HCT116 (cell line): Measurements from ENCODE around the gene TTLL11. TPM values are rescaled to one million over a fixed set of nuclear protein-coding genes. Genes with fewer than 3 reads are reported as not detected.

ENCODE experiments used
- ATAC-seq: fragments of 200-7000 bp; cut with Tn5 transposase; 2 replicates; pipeline ENCODE4 v1.9.1; 2020; ENCODE audit warnings: mild to moderate bottlenecking, moderate library complexity
- BruUV-seq: library from RNA; stranded (reverse); fragments of 400-500 nt; replicated peaks from 2 replicates; lab custom pipeline; 2021; lab: Mats Ljungman, UMichigan
- CTCF ChIA-PET: fragments of 300-600 bp; sonication (Branson Sonifier 250); formaldehyde crosslinking; loops from one replicate; lab custom pipeline; 2021; ENCODE audit warnings: antibody characterized with exemption; lab: Charles Lee
- POLR2A ChIA-PET: fragments of 300-600, 350-600 bp; sonication (Branson Sonifier 250); formaldehyde crosslinking; loops from one replicate; lab custom pipeline; 2021; ENCODE audit warnings: antibody characterized with exemption; lab: Charles Lee
- RAD21 ChIA-PET, 2 experiments: fragments of 300-600 bp; sonication (Branson Sonifier 250); formaldehyde crosslinking; loops; one replicate each; lab custom pipeline; 2023; ENCODE audit warnings: low total read pairs in 2 of 2; ENCODE audit not compliant: uncharacterized antibody in 2 of 2, unreplicated experiment in 2 of 2, low non-redundant PET in 1 of 2; lab: Charles Lee
- DNase-seq: peaks from one replicate; pipeline ENCODE4 v3.0.0-alpha.2; 2010; ENCODE audit warnings: low read depth, low spot score
- H2AFZ ChIP-seq: fragments of 200-600 bp; shearing (Covaris generic), sonication (generic); 2 replicates; pipeline ENCODE4 v1.6.1; 2017; ENCODE audit warnings: low read depth, mixed run types, mixed read lengths, antibody characterized with exemption, low read length; ENCODE audit not compliant: poor library complexity, severe bottlenecking
- H3K27ac ChIP-seq: 2 replicates; pipeline ENCODE4 v1.5.1; 2012; ENCODE audit warnings: low read depth, low read length
- H3K27me3 ChIP-seq: fragments of 200-600 bp; sonication (generic); 2 replicates; pipeline ENCODE4 v1.6.1; 2016; ENCODE audit warnings: mixed run types, low read length, mixed read lengths; ENCODE audit not compliant: insufficient read depth
- H3K36me3 ChIP-seq, 2 experiments: fragments of 200-500 bp in 1 of 2; fragments of 200-600 bp in 1 of 2; sonication (Bioruptor generic) in 1 of 2; sonication (generic) in 1 of 2; 2 replicates each; pipeline versions ENCODE4 v1.5.1 to v1.6.1; 2014 to 2016; ENCODE audit warnings: low read length in 2 of 2, inconsistent platforms in 1 of 2, mixed read lengths in 1 of 2, mixed run types in 1 of 2; ENCODE audit not compliant: insufficient read depth in 2 of 2, control insufficient read depth in 1 of 2
- H3K4me1 ChIP-seq, 2 experiments: fragments of 200-600 bp in 1 of 2; sonication (generic) in 1 of 2; 2 replicates each; pipeline versions ENCODE4 v1.5.1 to v1.6.1; 2012 to 2017; ENCODE audit warnings: low read length in 2 of 2, inconsistent platforms in 1 of 2, mild to moderate bottlenecking in 1 of 2, mixed read lengths in 1 of 2, mixed run types in 1 of 2, moderate library complexity in 1 of 2; ENCODE audit not compliant: insufficient read depth in 2 of 2, control insufficient read depth in 1 of 2
- H3K4me2 ChIP-seq: fragments of 200-600 bp; sonication (generic); 2 replicates; pipeline ENCODE4 v1.6.1; 2017; ENCODE audit warnings: mixed run types, low read length, mixed read lengths
- H3K4me3 ChIP-seq, 2 experiments: fragments of 200-600 bp in 1 of 2; sonication (generic) in 1 of 2; replicated peaks in 1 of 2; 2 replicates each; pipeline ENCODE4 v1.5.1; 2011 to 2016; ENCODE audit warnings: low read length in 2 of 2, control low read depth in 1 of 2, low read depth in 1 of 2, mild to moderate bottlenecking in 1 of 2, mixed read lengths in 1 of 2, mixed run types in 1 of 2
- H3K79me2 ChIP-seq: fragments of 200-600 bp; sonication (generic); 2 replicates; pipeline ENCODE4 v1.6.1; 2017; ENCODE audit warnings: mild to moderate bottlenecking, mixed run types, low read length, moderate library complexity, mixed read lengths; ENCODE audit not compliant: insufficient read depth
- H3K9ac ChIP-seq: fragments of 200-600 bp; sonication (generic); 2 replicates; pipeline ENCODE4 v1.6.1; 2016; ENCODE audit warnings: low read length, mixed read lengths
- H3K9me2 ChIP-seq: fragments of 200-600 bp; sonication (generic), shearing (Covaris generic); 2 replicates; pipeline ENCODE4 v1.6.1; 2017; ENCODE audit warnings: mixed run types, mild to moderate bottlenecking, moderate library complexity; ENCODE audit not compliant: insufficient read depth
- H3K9me3 ChIP-seq, 2 experiments: fragments of 200-500 bp in 1 of 2; fragments of 200-600 bp in 1 of 2; sonication (Bioruptor generic) in 1 of 2; sonication (generic) in 1 of 2; 2 replicates each; pipeline ENCODE4 v1.6.1; 2014 to 2017; ENCODE audit warnings: low read length in 2 of 2, mixed read lengths in 2 of 2, inconsistent platforms in 1 of 2, low read depth in 1 of 2, mild to moderate bottlenecking in 1 of 2, mixed run types in 1 of 2, moderate library complexity in 1 of 2; ENCODE audit not compliant: control insufficient read depth in 1 of 2, insufficient read depth in 1 of 2
- H4K20me1 ChIP-seq: fragments of 200-600 bp; sonication (generic), shearing (Covaris generic); 2 replicates; pipeline ENCODE4 v1.6.1; 2017; ENCODE audit warnings: mixed run types, mild to moderate bottlenecking, moderate library complexity; ENCODE audit not compliant: insufficient read depth
- ELF1 ChIP-seq: IDR thresholded peaks from 2 replicates; pipeline ENCODE4 v1.6.1; 2012; ENCODE audit warnings: low read depth, borderline replicate concordance
- FOSL1 ChIP-seq: IDR thresholded peaks from 2 replicates; pipeline ENCODE4 v1.6.1; 2012; ENCODE audit warnings: low read depth
- POLR2AphosphoS5 ChIP-seq: IDR thresholded peaks from 2 replicates; pipeline ENCODE4 v1.6.1; 2011; ENCODE audit warnings: mild to moderate bottlenecking, low read depth, low read length, moderate library complexity
- RAD21 ChIP-seq: IDR thresholded peaks from 2 replicates; pipeline ENCODE4 v1.6.1; 2012; ENCODE audit warnings: low read depth, mild to moderate bottlenecking
- TCF7L2 ChIP-seq: IDR thresholded peaks from 2 replicates; pipeline ENCODE4 v1.7.0; 2011; ENCODE audit warnings: borderline replicate concordance, inconsistent platforms; ENCODE audit not compliant: insufficient read depth, insufficient read length; ENCODE audit errors: extremely low read depth
- YY1 ChIP-seq: IDR thresholded peaks from 2 replicates; pipeline ENCODE4 v1.6.1; 2011; ENCODE audit warnings: low read length, low read depth, moderate library complexity, mild to moderate bottlenecking; ENCODE audit not compliant: insufficient replicate concordance; ENCODE audit errors: extremely low read depth
- ZNF274 ChIP-seq: fragments of 200-500 bp; sonication (Bioruptor generic); IDR thresholded peaks from 2 replicates; pipeline ENCODE4 v1.6.1; 2014; ENCODE audit warnings: mild to moderate bottlenecking, low read depth, low read length, inconsistent platforms
- intact Hi-C: fragments of 100-400 bp; cut with micrococcal nuclease; formaldehyde crosslinking; loops from 2 replicates; pipeline ENCODE4 v1.10.0; 2022
- total RNA-seq: library from RNA; stranded (reverse); gene quantifications from one replicate; pipeline ENCODE4 v1.2.1, GENCODE V29; 2021; ENCODE audit not compliant: unreplicated experiment
- TF ChIP-seq, protein P1 (sequence below): IDR thresholded peaks from 2 replicates; pipeline ENCODE4 v1.6.1; 2012
- TF ChIP-seq, protein P2 (sequence below): IDR thresholded peaks from 2 replicates; pipeline ENCODE4 v1.6.1; 2011; ENCODE audit warnings: mild to moderate bottlenecking, low read length, moderate library complexity; ENCODE audit not compliant: insufficient replicate concordance; ENCODE audit errors: extremely low read depth
- TF ChIP-seq, protein P3 (sequence below), 3 experiments: fragments of 200-600 bp in 1 of 3; sonication (generic) in 1 of 3; IDR thresholded peaks in 2 of 3; conservative IDR thresholded peaks in 1 of 3; 2 replicates each; pipeline ENCODE4 v1.5.1; 2012 to 2017; ENCODE audit warnings: low read depth in 2 of 3, low read length in 2 of 3, antibody characterized with exemption in 1 of 3, borderline replicate concordance in 1 of 3, control low read depth in 1 of 3, mild to moderate bottlenecking in 1 of 3, mixed read lengths in 1 of 3, mixed run types in 1 of 3, moderate library complexity in 1 of 3; ENCODE audit not compliant: insufficient read depth in 1 of 3
- TF ChIP-seq, protein P4 (sequence below): IDR thresholded peaks from 2 replicates; pipeline ENCODE4 v1.6.1; 2012; ENCODE audit warnings: low read depth

The TTLL11 gene
- total RNA-seq, 1 experiment from 2014 or later: 2.2 TPM

DNA sequence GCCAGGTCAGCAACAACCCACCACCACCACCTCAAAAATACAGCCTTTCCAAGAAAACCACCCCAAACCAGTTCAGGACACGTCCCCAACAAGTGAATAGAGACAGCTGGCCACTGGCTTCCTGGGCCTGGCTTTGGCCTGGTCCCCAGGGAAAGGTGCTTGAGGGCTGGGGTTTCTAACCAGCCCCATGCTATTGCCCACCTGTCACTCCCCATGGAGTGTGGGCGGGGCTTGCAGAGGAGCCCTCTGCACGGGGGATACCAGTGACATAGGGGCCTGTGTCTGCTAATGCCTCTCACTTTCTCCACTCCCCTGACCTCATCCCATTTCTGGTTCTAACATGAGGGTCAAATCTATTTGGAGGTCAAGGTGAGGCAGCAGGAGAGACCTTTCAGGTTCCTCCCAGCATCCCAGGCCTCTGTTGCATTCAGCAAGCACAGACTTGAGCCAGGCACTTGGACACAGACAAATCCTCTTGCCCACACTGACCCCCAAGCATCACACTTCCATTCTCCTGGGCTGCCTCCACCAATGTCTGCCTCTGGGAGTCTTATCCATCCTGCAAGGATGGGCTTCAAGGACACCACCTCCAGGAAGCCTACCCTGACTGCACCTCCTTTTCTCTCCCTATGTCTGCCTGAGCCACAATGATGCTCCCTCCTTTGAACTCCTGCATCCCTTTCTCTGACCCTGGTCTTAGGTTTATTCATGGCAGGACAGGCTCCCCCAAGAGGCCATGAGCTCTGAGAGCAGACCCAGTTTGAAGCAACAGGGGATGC lies 16.1 kb upstream of the TTLL11 start:
- Histone ChIP-seq H3K79me2 (no peaks in the 10 kb centered on the region), H3K9me3 (no peaks in the 10 kb centered on the region), H3K4me1 (no peaks in the 10 kb centered on the region), H3K36me3 (no peaks in the 10 kb centered on the region), H3K27me3 (no peaks in the 10 kb centered on the region; the same call in 1 of the 2 replicates)
- POLR2A ChIA-PET: no interaction called here
- TF ChIP-seq ZNF274 (no peak), FOSL1 (no peak), POLR2AphosphoS5 (no peak), RAD21 (no peak), ELF1 (no peak), YY1 (no peak), TCF7L2 (no peak)
- TF ChIP-seq, protein P1, sequence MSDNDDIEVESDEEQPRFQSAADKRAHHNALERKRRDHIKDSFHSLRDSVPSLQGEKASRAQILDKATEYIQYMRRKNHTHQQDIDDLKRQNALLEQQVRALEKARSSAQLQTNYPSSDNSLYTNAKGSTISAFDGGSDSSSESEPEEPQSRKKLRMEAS: no peak
- TF ChIP-seq, protein P2, sequence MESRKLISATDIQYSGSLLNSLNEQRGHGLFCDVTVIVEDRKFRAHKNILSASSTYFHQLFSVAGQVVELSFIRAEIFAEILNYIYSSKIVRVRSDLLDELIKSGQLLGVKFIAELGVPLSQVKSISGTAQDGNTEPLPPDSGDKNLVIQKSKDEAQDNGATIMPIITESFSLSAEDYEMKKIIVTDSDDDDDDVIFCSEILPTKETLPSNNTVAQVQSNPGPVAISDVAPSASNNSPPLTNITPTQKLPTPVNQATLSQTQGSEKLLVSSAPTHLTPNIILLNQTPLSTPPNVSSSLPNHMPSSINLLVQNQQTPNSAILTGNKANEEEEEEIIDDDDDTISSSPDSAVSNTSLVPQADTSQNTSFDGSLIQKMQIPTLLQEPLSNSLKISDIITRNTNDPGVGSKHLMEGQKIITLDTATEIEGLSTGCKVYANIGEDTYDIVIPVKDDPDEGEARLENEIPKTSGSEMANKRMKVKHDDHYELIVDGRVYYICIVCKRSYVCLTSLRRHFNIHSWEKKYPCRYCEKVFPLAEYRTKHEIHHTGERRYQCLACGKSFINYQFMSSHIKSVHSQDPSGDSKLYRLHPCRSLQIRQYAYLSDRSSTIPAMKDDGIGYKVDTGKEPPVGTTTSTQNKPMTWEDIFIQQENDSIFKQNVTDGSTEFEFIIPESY: no peak
- TF ChIP-seq, protein P3, sequence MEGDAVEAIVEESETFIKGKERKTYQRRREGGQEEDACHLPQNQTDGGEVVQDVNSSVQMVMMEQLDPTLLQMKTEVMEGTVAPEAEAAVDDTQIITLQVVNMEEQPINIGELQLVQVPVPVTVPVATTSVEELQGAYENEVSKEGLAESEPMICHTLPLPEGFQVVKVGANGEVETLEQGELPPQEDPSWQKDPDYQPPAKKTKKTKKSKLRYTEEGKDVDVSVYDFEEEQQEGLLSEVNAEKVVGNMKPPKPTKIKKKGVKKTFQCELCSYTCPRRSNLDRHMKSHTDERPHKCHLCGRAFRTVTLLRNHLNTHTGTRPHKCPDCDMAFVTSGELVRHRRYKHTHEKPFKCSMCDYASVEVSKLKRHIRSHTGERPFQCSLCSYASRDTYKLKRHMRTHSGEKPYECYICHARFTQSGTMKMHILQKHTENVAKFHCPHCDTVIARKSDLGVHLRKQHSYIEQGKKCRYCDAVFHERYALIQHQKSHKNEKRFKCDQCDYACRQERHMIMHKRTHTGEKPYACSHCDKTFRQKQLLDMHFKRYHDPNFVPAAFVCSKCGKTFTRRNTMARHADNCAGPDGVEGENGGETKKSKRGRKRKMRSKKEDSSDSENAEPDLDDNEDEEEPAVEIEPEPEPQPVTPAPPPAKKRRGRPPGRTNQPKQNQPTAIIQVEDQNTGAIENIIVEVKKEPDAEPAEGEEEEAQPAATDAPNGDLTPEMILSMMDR (IDR thresholded peaks at IDR 0.05 in 2 of 3, conservative IDR thresholded peaks at IDR 0.05 in 1 of 3; ENCODE audit: borderline replicate concordance in 1 of 3, insufficient read depth in 1 of 3, low read depth in 2 of 3, low read length in 2 of 3): no peak
- TF ChIP-seq, protein P4, sequence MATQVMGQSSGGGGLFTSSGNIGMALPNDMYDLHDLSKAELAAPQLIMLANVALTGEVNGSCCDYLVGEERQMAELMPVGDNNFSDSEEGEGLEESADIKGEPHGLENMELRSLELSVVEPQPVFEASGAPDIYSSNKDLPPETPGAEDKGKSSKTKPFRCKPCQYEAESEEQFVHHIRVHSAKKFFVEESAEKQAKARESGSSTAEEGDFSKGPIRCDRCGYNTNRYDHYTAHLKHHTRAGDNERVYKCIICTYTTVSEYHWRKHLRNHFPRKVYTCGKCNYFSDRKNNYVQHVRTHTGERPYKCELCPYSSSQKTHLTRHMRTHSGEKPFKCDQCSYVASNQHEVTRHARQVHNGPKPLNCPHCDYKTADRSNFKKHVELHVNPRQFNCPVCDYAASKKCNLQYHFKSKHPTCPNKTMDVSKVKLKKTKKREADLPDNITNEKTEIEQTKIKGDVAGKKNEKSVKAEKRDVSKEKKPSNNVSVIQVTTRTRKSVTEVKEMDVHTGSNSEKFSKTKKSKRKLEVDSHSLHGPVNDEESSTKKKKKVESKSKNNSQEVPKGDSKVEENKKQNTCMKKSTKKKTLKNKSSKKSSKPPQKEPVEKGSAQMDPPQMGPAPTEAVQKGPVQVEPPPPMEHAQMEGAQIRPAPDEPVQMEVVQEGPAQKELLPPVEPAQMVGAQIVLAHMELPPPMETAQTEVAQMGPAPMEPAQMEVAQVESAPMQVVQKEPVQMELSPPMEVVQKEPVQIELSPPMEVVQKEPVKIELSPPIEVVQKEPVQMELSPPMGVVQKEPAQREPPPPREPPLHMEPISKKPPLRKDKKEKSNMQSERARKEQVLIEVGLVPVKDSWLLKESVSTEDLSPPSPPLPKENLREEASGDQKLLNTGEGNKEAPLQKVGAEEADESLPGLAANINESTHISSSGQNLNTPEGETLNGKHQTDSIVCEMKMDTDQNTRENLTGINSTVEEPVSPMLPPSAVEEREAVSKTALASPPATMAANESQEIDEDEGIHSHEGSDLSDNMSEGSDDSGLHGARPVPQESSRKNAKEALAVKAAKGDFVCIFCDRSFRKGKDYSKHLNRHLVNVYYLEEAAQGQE: no peak
- TF ChIP-seq, all 23 proteins: peak for 0
- ChIA-PET RAD21 (interaction anchor here in 1 of 2 experiments (0.5 kb wide), 1 partner anchor 10 kb away, joined by 7 read pairs; no protein-coding TSS in a partner anchor), CTCF (interaction anchor here (1.1 kb wide), 1 partner anchor 10 kb away, joined by 3 read pairs; no protein-coding TSS in a partner anchor)
- intact Hi-C loops: no loop called here
- H3K27ac ChIP-seq: no peak overlapping the region
- no peak overlapping the region for H3K4me2 ChIP-seq
- no peak overlapping the region for H2AFZ ChIP-seq
- H4K20me1 ChIP-seq: no peaks in the 10 kb centered on the region
- DNase-seq: no peak
- no peak for ATAC-seq
- H3K9me2 ChIP-seq: no peaks in the 10 kb centered on the region
- no TSS peak for BruUV-seq
- no peak overlapping the region for H3K9ac ChIP-seq
- no peak overlapping the region for H3K4me3 ChIP-seq
